ENCODE data around the gene VPS16. TPM values are rescaled to one million over a fixed set of nuclear protein-coding genes. Genes with fewer than 3 reads are reported as not detected.
"Not testable (repeated sequence)": the region's sequence is repeated elsewhere in the genome, so short reads cannot be mapped to it uniquely, and the experiment has no call there.

VPS16 gene
- total and polyA plus RNA-seq, 12 donors, result 24.8 to 115 (median 34.8) TPM

GRCh38 chr20:2891343-2891742 is 50.8 kb downstream of the VPS16 start:
- Histone ChIP-seq H3K4me1 (replicated peaks in 1 of 2) (peaks cover 11 to 28% of the 10 kb centered on the region in 2 donors), H3K27ac (peak overlapping the region in 1 of 5 donors; percentile 11), H3K4me3 (no peak overlapping the region), H3K36me3 (replicated peaks in 1 of 2) (no peaks in the 10 kb centered on the region), H3K9me3 (replicated peaks in 1 of 3) (no peaks in the 10 kb centered on the region), H3K27me3 (no peaks in the 10 kb centered on the region)
- 80 to 88% (median 84%) methylated on average over 2 of the region's 2 CpGs for WGBS, 4 donors
- intact Hi-C loops (cut with DNase I), result no loop called here
- no peak for DNase-seq
- no peak for TF ChIP-seq POLR2A (IDR thresholded peaks at IDR 0.05)
- TF ChIP-seq CTCF (IDR thresholded peaks at IDR 0.05), result no peak

- intact Hi-C loops (cut with DNase I), result no loop called here
- H3K4me1 ChIP-seq (replicated peaks in 1 of 2), result peaks cover 11 to 28% of the 10 kb centered on the region in 2 donors
- WGBS, 4 donors, result 84 to 97% (median 96%) methylated on average over 3 of the region's 3 CpGs
- no peak overlapping the region for H3K27ac ChIP-seq
- DNase-seq, result no peak
- no peaks in the 10 kb centered on the region for H3K36me3 ChIP-seq (replicated peaks in 1 of 2)
- no peaks in the 10 kb centered on the region for H3K27me3 ChIP-seq
- no peaks in the 10 kb centered on the region for H3K9me3 ChIP-seq (replicated peaks in 1 of 3)
- TF ChIP-seq POLR2A (IDR thresholded peaks at IDR 0.05), result no peak
- no peak for TF ChIP-seq CTCF (IDR thresholded peaks at IDR 0.05)
- no peak overlapping the region for H3K4me3 ChIP-seq
These were observed 51.8 kb downstream of the VPS16 start for GRCh38 chr20:2892376-2892775.

- intact Hi-C loops (cut with DNase I), result no loop called here
- 67 to 75% (median 70%) methylated on average over 2 of the region's 2 CpGs for WGBS, 4 donors
These were observed 53.7 kb downstream of the VPS16 start for GRCh38 chr20:2894221-2894620.

GRCh38 chr20:2895154-2895553 is 54.6 kb downstream of the VPS16 start:
- intact Hi-C loops (cut with DNase I); H3K36me3 ChIP-seq (replicated peaks in 1 of 2); DNase-seq; H3K27ac ChIP-seq; H3K9me3 ChIP-seq (replicated peaks in 1 of 3); H3K4me3 ChIP-seq; H3K27me3 ChIP-seq: not testable (repeated sequence)
- peaks cover 11 to 26% of the 10 kb centered on the region in 2 donors for H3K4me1 ChIP-seq (replicated peaks in 1 of 2)
- 96 to 98% (median 97%) methylated on average over 3 of the region's 3 CpGs for WGBS, 4 donors

More at GRCh38 chr20:2894221-2894620, 53.7 kb downstream of the VPS16 start:
- TF ChIP-seq CTCF (IDR thresholded peaks at IDR 0.05), result no peak
- TF ChIP-seq POLR2A (IDR thresholded peaks at IDR 0.05), result no peak
- H3K4me3 ChIP-seq, result no peak overlapping the region
- H3K36me3 ChIP-seq (replicated peaks in 1 of 2), result no peaks in the 10 kb centered on the region
- H3K27ac ChIP-seq, result no peak overlapping the region
- H3K4me1 ChIP-seq (replicated peaks in 1 of 2), result peaks cover 11 to 28% of the 10 kb centered on the region in 2 donors
- DNase-seq, result no peak
- H3K27me3 ChIP-seq, result no peaks in the 10 kb centered on the region
- H3K9me3 ChIP-seq (replicated peaks in 1 of 3), result no peaks in the 10 kb centered on the region

- TF ChIP-seq CTCF (IDR thresholded peaks at IDR 0.05), result no peak
- TF ChIP-seq POLR2A (IDR thresholded peaks at IDR 0.05), result no peak
- intact Hi-C loops (cut with DNase I), result no loop called here
- no peaks in the 10 kb centered on the region for H3K36me3 ChIP-seq (replicated peaks in 1 of 2)
- H3K27me3 ChIP-seq, result no peaks in the 10 kb centered on the region
- H3K4me1 ChIP-seq (replicated peaks in 1 of 2), result peaks cover 0 to 12% of the 10 kb centered on the region in 2 donors
- no peak for DNase-seq
- no peak overlapping the region for H3K27ac ChIP-seq
- no peaks in the 10 kb centered on the region for H3K9me3 ChIP-seq (replicated peaks in 1 of 3)
- WGBS, 4 donors, result 94 to 97% (median 95%) methylated on average over 3 of the region's 3 CpGs
- no peak overlapping the region for H3K4me3 ChIP-seq
These were observed 58.7 kb downstream of the VPS16 start for GRCh38 chr20:2899243-2899642.
